ENCODE measurements around the gene NUAK2.
"Not testable (repeated sequence)": the region's sequence is repeated elsewhere in the genome, so short reads cannot be mapped to it uniquely, and the experiment has no call there.

The NUAK2 gene

GRCh38 chr1:205298191-205298994 lies 23.2 kb downstream of the NUAK2 start:
- no peak for DNase-seq (ENCODE audit: low read depth in 2 of 2, low spot score in 1 of 2)

- not testable (repeated sequence) for DNase-seq (ENCODE audit: low read depth in 2 of 2, low spot score in 1 of 2)
Measured at GRCh38 chr1:205297546-205298177, 23.9 kb downstream of the NUAK2 start.

GRCh38 chr1:205296154-205296553 lies 25.4 kb downstream of the NUAK2 start:
- DNase-seq (ENCODE audit: low read depth in 2 of 2, low spot score in 1 of 2): no peak

- DNase-seq (ENCODE audit: low read depth in 2 of 2, low spot score in 1 of 2): no peak
Measured at GRCh38 chr1:205294934-205295333, 26.6 kb downstream of the NUAK2 start.

GRCh38 chr1:205294175-205294917 lies 27.2 kb downstream of the NUAK2 start:
- DNase-seq (ENCODE audit: low read depth in 2 of 2, low spot score in 1 of 2): no peak

- no peak for DNase-seq (ENCODE audit: low read depth in 2 of 2, low spot score in 1 of 2)
Measured at GRCh38 chr1:205293350-205294074, 28.0 kb downstream of the NUAK2 start.

GRCh38 chr1:205291596-205291995 lies 29.9 kb downstream of the NUAK2 start:
- DNase-seq (ENCODE audit: low read depth in 2 of 2, low spot score in 1 of 2): no peak

- DNase-seq (ENCODE audit: low read depth in 2 of 2, low spot score in 1 of 2): peak; percentile 59 to 60
Measured at GRCh38 chr1:205287767-205288559, 33.6 kb downstream of the NUAK2 start.

GRCh38 chr1:205287076-205287475 lies 34.5 kb downstream of the NUAK2 start:
- no peak for DNase-seq (ENCODE audit: low read depth in 2 of 2, low spot score in 1 of 2)

GRCh38 chr1:205286335-205286950 lies 35.1 kb downstream of the NUAK2 start:
- peak; percentile 31 to 41 for DNase-seq (ENCODE audit: low read depth in 2 of 2, low spot score in 1 of 2)

- peak in 1 of 2 donors; percentile 29 for DNase-seq (ENCODE audit: low read depth in 2 of 2, low spot score in 1 of 2)
Measured at GRCh38 chr1:205285381-205286101, 36.0 kb downstream of the NUAK2 start.

GRCh38 chr1:205284420-205285144 lies 37.0 kb downstream of the NUAK2 start:
- DNase-seq (ENCODE audit: low read depth in 2 of 2, low spot score in 1 of 2): peak; percentile 76 to 83

- DNase-seq (ENCODE audit: low read depth in 2 of 2, low spot score in 1 of 2): no peak
Measured at GRCh38 chr1:205283270-205284147, 38.0 kb downstream of the NUAK2 start.

GRCh38 chr1:205280666-205281395 lies 40.7 kb downstream of the NUAK2 start:
- not testable (repeated sequence) for DNase-seq (ENCODE audit: low read depth in 2 of 2, low spot score in 1 of 2)

- no peak for DNase-seq (ENCODE audit: low read depth in 2 of 2, low spot score in 1 of 2)
Measured at GRCh38 chr1:205279986-205280385, 41.6 kb downstream of the NUAK2 start.

- DNase-seq (ENCODE audit: low read depth in 2 of 2, low spot score in 1 of 2): no peak
Measured at GRCh38 chr1:205276689-205277065, 44.9 kb downstream of the NUAK2 start.
